GM10847 (cell line): Measurements from ENCODE around the gene PLAGL2.

Source experiments
- POLR2A ChIP-seq: IDR thresholded peaks from 2 replicates; pipeline ENCODE4 v1.6.1; 2011; ENCODE audit not compliant: insufficient read length; ENCODE audit errors: extremely low read depth

Gene PLAGL2

DNA sequence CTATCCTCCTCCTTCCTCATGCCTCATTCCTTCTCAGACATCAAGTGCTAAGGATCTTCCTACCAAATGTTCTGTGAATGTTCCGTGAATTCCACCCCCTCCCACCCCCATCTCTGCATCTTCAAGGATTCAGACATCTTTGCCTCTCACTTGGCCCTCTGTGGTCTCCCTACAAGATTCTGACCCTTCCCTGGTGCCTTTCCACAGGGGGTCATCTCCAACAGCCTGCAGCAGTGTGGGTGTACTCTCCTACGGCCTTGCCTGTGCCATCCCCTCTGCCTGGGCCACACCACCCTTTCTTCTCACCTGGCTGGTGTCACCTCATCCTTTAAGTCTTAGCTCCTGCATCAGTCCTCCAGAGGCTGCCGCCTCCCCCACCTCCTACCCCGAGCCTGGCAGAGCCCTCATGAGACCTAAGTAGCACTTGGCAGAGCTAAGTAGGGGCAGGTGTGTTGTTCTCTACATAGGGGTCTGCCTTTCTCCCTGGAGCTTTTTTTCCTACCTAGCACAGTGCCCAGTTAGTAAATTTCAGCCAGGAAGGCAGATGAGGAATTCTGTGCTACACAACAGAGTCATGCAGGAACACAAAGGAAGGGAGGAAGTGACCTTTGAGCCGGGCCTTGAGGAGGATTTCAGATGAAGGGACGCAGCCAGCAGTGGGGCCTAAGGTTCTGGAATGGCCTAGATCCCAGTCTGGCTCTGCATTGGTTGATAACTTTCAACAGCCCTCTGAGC lies 55.0 kb downstream of the PLAGL2 start:
- no peak for TF ChIP-seq POLR2A

DNA sequence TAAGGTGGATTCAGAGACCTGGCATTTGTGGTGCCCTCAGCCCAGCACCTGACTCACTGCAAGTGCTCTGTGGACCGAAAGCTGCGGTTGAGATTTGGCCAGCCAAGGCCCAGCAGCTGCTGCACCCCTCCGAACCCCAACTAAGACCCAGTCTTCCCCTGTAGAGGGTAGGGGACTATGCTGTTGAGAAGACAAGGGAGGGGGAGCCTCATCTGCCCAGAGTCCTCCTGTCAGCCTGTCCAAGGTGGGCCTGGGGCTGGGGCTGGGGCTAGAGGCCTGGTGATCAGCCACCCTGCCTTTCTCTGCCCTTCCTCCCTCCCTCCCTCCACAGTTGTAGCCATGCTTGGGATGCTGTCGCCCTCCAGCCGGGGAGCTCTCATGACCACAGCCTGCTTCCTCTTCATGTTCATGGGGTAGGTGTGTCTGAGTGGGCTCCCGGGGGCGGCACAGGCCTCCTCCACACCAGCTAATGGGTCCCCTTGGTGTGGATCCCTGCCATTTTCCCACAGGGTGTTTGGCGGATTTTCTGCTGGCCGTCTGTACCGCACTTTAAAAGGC lies 57.2 kb downstream of the PLAGL2 start:
- no peak for TF ChIP-seq POLR2A

DNA sequence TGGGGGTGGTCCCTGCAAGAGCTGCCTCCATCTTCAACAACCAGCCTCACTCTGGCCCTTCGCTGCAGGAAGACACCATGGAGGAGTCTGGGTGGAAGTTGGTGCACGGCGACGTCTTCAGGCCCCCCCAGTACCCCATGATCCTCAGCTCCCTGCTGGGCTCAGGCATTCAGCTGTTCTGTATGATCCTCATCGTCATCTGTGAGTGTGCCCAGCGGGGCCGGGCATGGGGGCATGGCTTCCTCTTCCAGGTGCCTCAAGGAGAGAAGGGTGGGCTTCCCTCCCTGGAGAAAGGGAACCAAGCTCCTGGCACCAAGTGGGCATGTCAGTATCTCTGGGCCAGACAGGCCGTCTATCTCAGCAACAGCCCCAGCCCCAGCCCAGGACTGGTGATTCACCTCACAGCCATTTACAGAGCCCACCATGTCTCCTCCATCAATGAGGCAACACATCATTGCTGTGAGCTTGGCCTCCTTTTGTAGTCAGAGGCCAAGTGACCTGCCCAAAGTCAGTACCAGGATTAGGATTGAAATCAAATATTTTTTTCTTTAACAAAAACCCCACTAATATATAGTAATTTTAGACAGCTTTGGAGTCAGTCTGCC lies 57.9 kb downstream of the PLAGL2 start:
- no peak for TF ChIP-seq POLR2A

DNA sequence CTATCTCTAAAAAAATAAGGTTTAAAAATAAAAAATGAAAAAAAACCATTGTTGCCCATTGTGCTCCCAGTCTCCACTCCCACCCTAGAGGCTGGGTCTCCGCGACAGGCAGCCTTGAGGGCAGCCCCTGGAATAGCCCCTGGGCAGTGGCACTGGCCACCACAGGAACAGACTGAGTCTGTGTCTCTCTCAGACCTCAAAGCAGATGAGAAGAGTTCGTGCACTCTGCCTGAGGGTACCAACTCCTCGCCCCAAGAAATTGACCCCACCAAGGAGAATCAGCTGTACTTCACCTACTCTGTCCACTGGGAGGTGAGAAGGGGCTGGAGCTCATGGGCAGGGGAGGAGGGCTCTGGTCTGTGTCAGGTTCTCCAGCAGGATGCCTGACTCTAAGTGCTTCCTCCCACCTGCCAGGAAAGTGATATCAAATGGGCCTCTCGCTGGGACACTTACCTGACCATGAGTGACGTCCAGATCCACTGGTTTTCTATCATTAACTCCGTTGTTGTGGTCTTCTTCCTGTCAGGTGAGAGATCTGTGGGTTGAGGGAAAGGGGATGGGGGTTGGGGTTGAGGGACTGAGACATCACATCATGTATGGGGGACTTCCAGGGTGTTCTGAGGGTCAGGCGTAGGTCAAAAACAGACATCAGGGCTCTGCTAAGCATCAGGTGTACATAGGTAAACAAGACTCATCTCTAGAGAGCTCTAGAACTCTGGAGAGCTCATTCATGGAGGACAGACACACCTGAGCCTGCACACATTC lies 62.5 kb downstream of the PLAGL2 start:
- no peak for TF ChIP-seq POLR2A

DNA sequence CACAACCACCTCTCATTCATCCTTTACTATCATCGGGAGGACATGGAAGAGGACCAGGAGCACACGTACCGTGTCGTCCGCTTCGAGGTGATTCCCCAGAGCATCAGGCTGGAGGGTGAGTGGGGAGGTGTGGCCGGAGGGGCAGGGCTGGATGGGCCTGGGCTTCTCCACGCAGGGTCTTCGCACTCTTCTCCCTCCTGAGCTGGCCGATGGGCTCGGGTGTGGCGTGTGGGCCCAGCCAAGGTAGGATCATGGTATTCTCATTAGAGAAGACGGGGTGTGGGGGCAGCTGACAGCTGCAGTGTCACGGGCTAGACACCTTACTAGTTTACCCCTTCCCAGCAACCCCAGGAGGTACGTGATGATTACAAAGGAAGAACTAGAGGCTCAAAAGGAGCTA lies 64.6 kb downstream of the PLAGL2 start:
- no peak for TF ChIP-seq POLR2A
